ENCODE measurements around the gene ADAMTSL1.

Gene ADAMTSL1

DNA sequence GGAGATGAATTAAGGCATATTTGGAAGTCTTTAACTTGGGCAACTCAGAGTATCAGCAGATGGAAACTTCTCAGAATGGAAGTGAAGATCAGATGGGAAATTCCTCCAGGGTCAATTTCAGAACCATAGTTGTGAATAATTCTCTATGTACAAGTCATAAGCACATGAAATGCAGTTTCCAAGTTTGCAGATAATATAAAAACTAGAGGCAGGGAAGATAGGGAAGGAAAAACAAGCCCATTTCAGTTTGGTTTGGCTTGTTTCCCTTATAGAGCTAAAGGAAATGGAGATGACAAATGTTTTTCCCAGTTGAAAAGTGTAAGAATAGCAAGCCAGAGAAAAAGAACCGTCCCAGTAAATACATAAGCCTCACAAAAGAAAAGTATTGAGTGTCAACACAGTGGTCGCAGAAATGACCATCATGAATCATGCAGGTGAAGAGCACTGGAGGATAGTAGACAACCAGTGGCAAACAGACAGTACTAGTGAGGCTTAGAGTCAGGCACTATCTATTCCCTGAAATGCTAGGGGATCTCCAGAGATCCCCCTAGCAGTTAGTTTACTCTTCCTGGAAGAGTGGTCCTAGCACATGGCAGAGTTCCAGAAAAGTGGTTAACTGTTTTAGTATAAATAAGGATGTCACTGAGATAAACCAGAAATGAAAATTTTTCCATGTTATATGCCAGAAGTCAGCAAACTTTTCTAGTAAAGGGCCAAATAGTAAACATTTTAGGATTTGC is 313.1 kb downstream of the ADAMTSL1 start:
- no peak for DNase-seq

DNA sequence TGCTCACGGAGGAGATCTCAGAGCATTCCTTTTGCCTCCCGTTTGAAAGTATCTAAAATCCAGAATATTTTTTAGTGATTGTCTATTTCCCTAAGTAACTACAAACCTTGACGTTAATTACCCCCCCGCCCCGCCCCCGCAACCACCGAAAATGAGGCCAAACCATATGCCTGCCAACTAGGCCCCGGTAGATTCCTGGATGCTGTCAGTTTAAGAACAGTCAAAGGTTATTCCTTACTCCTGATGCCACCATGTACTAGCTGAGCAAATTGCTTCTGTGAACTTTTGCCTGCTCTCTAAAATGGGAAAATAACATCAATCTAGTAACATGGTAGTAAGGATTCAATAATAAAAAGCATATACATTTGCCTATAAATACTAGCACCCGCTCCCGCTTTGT is 314.3 kb downstream of the ADAMTSL1 start:
- no peak for DNase-seq

- DNase-seq: no peak
These were observed 317.1 kb downstream of the ADAMTSL1 start for GRCh38 chr9:18791074-18791473.

DNA sequence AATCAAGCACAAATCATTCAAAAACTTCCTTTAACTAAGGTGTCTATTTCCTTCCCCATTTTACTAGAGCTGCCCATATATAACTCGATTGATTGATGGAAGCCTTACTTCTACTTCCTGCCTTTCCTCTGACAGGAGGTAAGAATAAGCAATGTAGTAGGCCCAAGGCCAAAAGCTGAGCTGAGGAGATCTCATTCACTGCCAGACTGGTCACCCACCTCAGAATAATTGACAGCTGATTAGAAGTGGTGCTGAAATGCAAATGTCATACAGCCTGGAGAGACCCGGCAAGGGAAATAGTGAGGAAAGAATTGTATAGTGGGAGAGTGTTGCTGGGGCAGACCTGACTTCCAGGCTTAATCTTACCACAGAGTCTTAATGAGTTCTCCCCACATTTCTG is 319.2 kb downstream of the ADAMTSL1 start:
- no peak for DNase-seq

DNA sequence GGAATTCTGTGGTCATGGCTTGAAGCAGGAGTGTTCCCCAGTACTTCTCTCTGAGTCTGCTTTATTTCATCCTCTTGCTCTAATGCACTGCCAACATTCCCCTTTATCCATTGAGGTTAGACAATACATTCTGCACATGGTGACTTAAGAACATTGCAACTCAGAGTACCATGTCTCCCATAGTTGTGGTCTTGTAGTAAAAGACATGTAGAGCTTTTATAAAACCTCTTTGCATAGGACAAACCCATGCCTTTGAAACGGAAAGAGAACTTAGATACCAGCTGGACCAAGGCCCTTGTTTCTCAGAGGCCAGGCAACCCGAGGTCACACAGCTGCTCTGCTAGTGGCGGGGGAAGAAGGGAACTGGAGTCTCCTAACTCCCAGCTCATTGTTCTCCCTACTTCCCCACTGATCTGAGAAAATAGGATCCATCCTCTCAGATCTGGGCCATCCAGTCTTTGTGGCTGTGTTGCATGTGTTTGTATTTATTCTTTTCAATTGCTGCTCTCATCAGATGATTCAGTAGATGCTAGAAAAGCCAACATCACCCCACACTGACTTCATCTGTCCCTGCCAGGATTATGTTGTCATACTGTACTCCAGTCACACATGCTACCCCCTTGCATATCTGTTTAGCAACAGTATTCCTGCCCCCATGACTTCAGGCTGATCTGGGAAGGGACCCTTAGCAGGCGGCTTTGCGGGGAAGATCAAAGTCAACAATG is 322.2 kb downstream of the ADAMTSL1 start:
- no peak for DNase-seq

DNA sequence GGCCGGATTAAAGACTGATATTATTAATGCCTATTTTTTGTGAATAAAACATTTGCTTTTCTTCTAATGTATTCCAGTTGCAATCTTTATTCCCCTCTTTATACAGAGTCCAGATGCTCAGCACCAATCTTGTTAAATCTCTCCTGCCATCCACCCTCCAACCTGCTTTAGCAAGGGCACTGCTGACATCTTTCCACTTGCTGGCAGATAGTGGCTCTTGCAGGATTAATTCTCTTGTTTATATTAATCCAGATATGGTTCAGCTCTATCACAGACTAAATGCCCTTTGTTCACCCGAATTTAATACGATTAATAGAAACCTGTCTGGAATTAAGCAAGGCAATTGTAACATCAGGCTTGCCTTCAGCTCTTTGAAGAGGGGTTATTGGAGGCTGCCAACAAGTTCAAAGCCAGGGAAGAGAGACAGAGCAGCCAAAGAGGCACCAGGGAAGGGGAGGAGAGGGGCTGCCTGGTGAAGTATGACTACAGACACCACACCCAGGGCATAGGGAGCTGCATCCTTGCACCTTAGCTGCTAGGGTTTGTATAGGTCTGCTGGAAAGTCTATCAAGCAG is 322.8 kb downstream of the ADAMTSL1 start:
- no peak for DNase-seq

DNA sequence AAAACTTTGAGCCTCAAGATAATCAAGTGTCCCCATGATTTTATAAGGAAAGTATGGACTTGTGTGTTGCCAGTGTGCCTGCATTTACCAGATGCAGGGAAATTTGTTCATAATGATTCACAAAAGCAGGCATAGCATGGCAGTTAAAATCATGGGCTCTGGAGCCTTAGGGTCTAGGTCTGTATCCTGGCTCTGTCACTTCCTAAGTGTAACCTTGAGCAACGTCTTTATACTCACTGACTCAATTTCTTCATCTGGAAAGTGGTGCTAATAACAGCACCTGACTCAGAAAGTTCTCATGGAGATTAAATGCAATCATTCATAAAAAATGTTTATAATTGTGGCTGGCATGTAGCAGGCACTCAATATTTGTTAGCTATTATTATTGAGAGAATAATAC is 324.2 kb downstream of the ADAMTSL1 start:
- no peak for DNase-seq

DNA sequence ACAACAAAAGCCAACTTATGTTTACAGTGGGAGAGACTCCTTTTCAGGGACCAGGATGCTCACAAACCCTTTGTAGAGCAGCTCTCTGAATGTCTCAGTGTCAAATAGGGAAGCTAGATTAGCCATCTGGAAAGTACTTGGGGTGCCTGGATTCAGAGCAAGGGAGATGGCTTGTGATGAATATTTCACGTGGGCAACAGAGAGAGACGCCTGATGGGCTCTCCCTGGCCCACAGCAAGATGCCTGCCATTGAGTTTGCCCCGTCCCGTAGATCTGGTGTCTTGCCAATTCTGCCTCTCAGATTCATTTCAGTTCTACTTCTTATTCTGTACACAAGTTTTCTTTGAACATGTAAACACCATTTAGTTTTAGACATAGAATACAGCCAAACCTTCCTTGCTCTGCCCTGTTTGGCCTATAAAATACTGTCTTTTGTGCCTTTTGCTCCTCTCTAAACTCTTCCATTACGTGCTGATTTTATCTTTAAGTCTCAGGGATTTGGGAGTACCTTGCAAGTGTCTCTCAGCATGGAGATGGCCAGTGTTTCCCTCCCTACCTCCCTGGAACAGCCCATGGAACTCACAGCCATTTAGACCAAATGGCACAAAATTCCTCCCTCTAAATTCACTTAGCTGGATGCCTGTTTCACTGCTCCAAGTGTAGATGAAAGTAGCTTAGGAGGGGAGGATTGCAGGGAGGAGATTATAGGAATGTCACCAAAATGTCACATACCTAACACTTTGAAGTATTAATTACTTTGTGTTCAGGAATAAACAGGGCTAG is 324.7 kb downstream of the ADAMTSL1 start:
- no peak for DNase-seq

- no peak for DNase-seq
These were observed 325.5 kb downstream of the ADAMTSL1 start for GRCh38 chr9:18799428-18799827.

- DNase-seq: no peak
These were observed 326.6 kb downstream of the ADAMTSL1 start for GRCh38 chr9:18800579-18800978.

DNA sequence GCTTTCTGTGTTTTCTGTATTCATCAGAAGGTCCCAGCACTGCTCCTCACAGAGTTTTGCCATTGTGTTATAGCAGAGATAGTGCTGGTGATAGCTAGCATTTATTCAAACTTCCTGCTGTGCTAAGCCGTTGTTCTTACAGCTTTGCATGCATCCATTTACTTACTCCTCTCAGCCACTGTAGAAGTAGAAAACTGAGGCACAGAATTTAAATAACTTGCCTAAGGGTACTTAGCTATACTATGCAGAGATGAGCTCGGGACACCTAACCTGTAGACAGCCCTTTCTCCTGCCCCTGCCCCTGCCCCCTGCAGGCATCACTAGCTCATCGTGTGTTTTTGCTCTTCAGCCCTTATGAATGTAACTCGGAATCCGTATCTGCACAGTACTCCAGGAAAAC is 331.4 kb downstream of the ADAMTSL1 start:
- no peak for DNase-seq

- DNase-seq: no peak
These were observed 332.5 kb downstream of the ADAMTSL1 start for GRCh38 chr9:18806232-18807080.

- DNase-seq: no peak
These were observed 336.6 kb downstream of the ADAMTSL1 start for GRCh38 chr9:18810581-18810980.

DNA sequence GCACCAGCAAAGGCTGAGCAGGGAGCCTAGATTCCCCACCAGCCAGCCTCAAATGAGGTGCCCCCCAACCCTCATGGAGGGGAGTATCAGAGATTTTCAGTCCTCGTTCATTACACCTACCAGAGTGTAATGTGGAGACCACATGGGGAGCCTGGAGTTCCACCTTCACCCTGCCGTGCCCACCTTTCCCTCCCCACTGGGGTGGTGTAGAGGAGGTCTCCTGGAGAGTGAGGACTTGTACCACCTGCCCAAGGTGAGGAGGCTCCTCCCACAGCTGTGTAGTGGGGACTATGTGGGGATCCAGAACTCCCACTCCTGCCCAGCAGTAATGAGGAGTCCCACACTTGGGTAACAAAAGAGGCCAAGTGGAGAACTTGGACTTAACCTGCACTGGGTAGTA is 337.2 kb downstream of the ADAMTSL1 start:
- DNase-seq: no peak

DNA sequence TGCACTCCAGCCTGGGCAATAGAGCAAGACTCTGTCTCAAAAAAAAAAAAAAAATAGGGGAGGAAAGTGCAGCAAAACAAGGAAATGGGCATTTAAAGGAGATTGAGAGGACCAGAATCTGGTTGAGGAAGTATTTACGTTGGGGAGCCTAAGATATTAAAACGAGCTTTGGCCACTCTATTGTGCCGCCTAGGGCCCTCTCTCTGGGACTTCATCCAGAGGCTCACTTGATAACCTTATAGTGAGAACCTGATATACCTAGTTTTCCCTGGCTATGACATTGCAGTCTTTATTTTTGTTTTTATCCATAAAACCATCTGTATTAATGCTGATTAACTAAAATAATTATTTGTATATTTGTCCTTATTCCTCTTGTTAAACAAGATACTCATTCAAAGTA is 345.5 kb downstream of the ADAMTSL1 start:
- DNase-seq: no peak

GRCh38 chr9:18820566-18821095 is 346.7 kb downstream of the ADAMTSL1 start:
- DNase-seq: no peak

GRCh38 chr9:18821788-18822187 is 347.8 kb downstream of the ADAMTSL1 start:
- no peak for DNase-seq

- DNase-seq: no peak
These were observed 348.9 kb downstream of the ADAMTSL1 start for GRCh38 chr9:18822850-18823249.

- DNase-seq: no peak
These were observed 350.2 kb downstream of the ADAMTSL1 start for GRCh38 chr9:18824095-18824666.

DNA sequence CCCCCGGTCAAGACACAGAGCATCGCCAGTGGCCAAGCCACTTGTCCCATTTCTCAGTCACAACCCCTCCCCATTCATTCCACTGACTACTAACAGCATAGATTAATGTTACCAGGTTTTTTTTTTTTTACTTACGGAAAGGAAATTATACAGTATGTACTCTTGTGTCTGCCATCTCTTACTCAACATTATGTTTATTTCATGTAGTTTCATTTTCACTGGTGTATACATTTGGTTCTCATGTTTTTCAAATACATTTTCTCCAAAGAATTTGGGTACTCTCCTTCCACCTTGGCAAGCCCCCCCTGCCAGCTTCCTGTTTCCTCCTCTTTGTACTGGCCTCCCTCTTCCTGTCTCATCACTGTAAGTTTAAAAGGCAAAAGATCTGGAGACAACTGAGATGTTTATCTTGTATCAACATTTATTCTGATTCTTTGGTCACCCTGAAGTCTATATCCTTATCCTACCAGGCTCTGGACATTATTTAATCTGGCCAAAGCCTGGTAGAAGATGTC is 351.8 kb downstream of the ADAMTSL1 start:
- no peak for DNase-seq

- DNase-seq: no peak
These were observed 352.3 kb downstream of the ADAMTSL1 start for GRCh38 chr9:18826248-18826647.
